Esophagus squamous epithelium (tissue), 5 donors: ENCODE data around the gene KLHL20. TPM values are rescaled to one million over a fixed set of nuclear protein-coding genes. Genes with fewer than 3 reads are reported as not detected.
"Not testable (repeated sequence)": the region's sequence is repeated elsewhere in the genome, so short reads cannot be mapped to it uniquely, and the experiment has no call there.

ENCODE experiments used
- DNase-seq: peaks from one replicate; lab custom pipeline; 2025; lab: John Stamatoyannopoulos, UW
- H3K27ac ChIP-seq, 4 donors: fragments of 200-600 bp; sonication (generic); one replicate each; pipeline ENCODE4 v1.5.1; 2016 to 2019; ENCODE audit warnings: mild to moderate bottlenecking in 1 of 4
- H3K27me3 ChIP-seq, 4 donors: fragments of 200-600 bp; sonication (generic); 1 replicate in 3 of 4; 2 replicates in 1 of 4; pipeline versions ENCODE4 v1.5.1 to v1.6.0; 2017 to 2021; ENCODE audit warnings: antibody characterized with exemption in 1 of 4
- H3K36me3 ChIP-seq, 3 donors: fragments of 200-600 bp; sonication (generic); one replicate each; pipeline ENCODE4 v1.5.1; 2016 to 2019
- H3K4me1 ChIP-seq, 3 donors: fragments of 200-600 bp; sonication (generic); one replicate each; pipeline ENCODE4 v1.5.1; 2017 to 2019
- H3K4me3 ChIP-seq, 4 donors: fragments of 200-600 bp; sonication (generic); 1 replicate in 3 of 4; 2 replicates in 1 of 4; pipeline ENCODE4 v1.5.1; 2016 to 2019; ENCODE audit warnings: mild to moderate bottlenecking in 2 of 4, moderate library complexity in 1 of 4
- H3K9me3 ChIP-seq, 3 donors: fragments of 200-600 bp; sonication (generic); one replicate each; pipeline ENCODE4 v1.5.1; 2016 to 2019
- CTCF ChIP-seq, 6 experiments: fragments of 450-650 bp in 4 of 6; fragments of 200-600 bp in 2 of 6; sonication (generic) in 2 of 6; IDR thresholded peaks; one replicate each; pipeline ENCODE4 v1.5.1; 2016 to 2019; ENCODE audit warnings: antibody characterized with exemption in 6 of 6, mild to moderate bottlenecking in 4 of 6, moderate library complexity in 4 of 6
- POLR2A ChIP-seq, 4 donors: fragments of 450-650 bp; IDR thresholded peaks; one replicate each; pipeline ENCODE4 v1.6.1; 2017; ENCODE audit warnings: antibody characterized with exemption in 4 of 4, mild to moderate bottlenecking in 4 of 4, moderate library complexity in 3 of 4
- WGBS, 2 donors: methylation state at CpG; one replicate each; pipeline ENCODE4 v1.1.5; 2018; 5-methylcytosine and 5-hydroxymethylcytosine counted together
- intact Hi-C: fragments of 100-400 bp; cut with DNase I; formaldehyde crosslinking; loops from one replicate; pipeline ENCODE4 v1.15.0; 2022
- total RNA-seq, 4 donors: library from RNA; depleted of rRNA; stranded (reverse); fragments of >200 nt; gene quantifications; one replicate each; pipeline ENCODE4 v1.1.0, GENCODE V29; 2016
- donor health status: DM: yes; HTN: yes; CAD: no.

The KLHL20 gene
- total RNA-seq, 4 donors from 2014 or later: 11.8 to 33.0 (median 24.0) TPM

- Histone ChIP-seq H3K4me3 (peak overlapping the region; percentile 66 to 84 (median 78)), H3K27ac (peak overlapping the region; percentile 91 to 96 (median 92)), H3K4me1 (peaks cover 8 to 36% (median 16%) of the 10 kb centered on the region in 3 donors), H3K27me3 (peaks cover 0 to 41% (median 0%) of the 10 kb centered on the region in 4 donors), H3K36me3 (peaks cover 0 to 14% (median 0%) of the 10 kb centered on the region in 3 donors), H3K9me3 (no peaks in the 10 kb centered on the region)
- intact Hi-C loops: no loop called here
- WGBS, 2 donors: 51 to 53% methylated on average over 3 of the region's 3 CpGs
- no peak for DNase-seq
- no peak for TF ChIP-seq CTCF (IDR thresholded peaks at IDR 0.05)
- TF ChIP-seq POLR2A (IDR thresholded peaks at IDR 0.05): no peak
Observed at GRCh38 chr1:173714441-173714758, 381 bp upstream of the KLHL20 start.

DNA sequence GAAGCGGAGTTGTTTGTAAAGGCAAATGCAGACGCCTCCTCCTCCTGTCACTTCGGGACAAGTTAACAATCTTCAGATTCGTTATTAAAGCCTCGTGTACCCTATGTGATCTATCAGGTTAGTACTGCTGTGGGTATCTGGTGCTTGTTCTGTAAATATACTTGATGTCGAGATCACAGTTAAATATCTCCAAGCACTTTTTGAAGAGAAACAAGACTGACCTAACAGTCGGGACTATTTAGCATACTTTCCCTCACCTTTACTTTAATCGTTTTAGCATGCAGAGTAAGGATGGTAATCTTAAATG is 710 bp downstream of the KLHL20 start:
- H3K4me1 ChIP-seq: peaks cover 8 to 36% (median 16%) of the 10 kb centered on the region in 3 donors
- peak overlapping the region; percentile 91 to 96 (median 92) for H3K27ac ChIP-seq
- intact Hi-C loops: no loop called here
- no peaks in the 10 kb centered on the region for H3K9me3 ChIP-seq
- DNase-seq: no peak
- H3K27me3 ChIP-seq: peaks cover 0 to 30% (median 0%) of the 10 kb centered on the region in 4 donors
- 0 to 1% methylated on average over 2 to 8 of the region's 8 CpGs for WGBS, 2 donors
- TF ChIP-seq CTCF (IDR thresholded peaks at IDR 0.05) (no peak), POLR2A (IDR thresholded peaks at IDR 0.05) (no peak)
- H3K36me3 ChIP-seq: peaks cover 0 to 14% (median 0%) of the 10 kb centered on the region in 3 donors
- peak overlapping the region; percentile 66 to 84 (median 78) for H3K4me3 ChIP-seq

DNA sequence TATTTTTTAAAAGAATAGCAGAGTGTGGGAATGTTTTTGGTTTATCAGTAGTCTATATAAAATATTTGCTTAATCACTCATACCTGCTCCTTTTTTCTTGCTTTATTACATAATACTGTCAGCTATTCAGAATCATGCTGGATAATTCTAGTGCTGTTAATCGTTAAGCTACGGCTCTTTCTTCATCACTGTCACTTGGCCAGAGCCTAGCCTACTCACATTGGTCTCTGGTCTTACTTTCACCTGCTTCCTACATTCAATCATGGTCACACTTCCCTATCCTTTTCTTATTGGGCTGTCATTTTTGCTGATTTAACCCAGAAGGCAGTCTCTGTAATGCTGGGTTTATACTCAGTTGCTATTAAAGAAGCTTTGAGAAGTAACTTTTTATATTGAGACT is 2.5 kb downstream of the KLHL20 start:
- H3K36me3 ChIP-seq: peaks cover 0 to 23% (median 0%) of the 10 kb centered on the region in 3 donors
- WGBS, 2 donors: 47 to 69% methylated on average over 2 of the region's 2 CpGs
- no peak for DNase-seq
- H3K4me3 ChIP-seq: no peak overlapping the region
- H3K27ac ChIP-seq: no peak overlapping the region
- H3K27me3 ChIP-seq: peaks cover 0 to 13% (median 0%) of the 10 kb centered on the region in 4 donors
- intact Hi-C loops: no loop called here
- peaks cover 8 to 36% (median 16%) of the 10 kb centered on the region in 3 donors for H3K4me1 ChIP-seq
- TF ChIP-seq POLR2A (IDR thresholded peaks at IDR 0.05): no peak
- TF ChIP-seq CTCF (IDR thresholded peaks at IDR 0.05): no peak
- no peaks in the 10 kb centered on the region for H3K9me3 ChIP-seq

DNA sequence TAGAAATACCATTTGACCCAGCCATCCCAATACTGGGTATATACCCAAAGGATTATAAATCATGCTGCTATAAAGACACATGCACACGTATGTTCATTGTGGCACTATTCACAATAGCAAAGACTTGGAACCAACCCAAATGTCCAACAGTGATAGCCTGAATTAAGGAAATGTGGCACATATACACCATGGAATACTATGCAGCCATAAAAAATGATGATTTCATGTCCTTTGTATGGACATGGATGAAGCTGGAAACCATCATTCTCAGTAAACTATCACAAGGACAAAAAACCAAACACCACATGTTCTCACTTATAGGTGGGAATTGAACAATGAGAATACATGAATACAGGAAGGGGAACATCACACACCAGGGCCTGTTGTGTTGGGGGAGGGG is 16.6 kb downstream of the KLHL20 start:
- H3K27ac ChIP-seq, H3K9me3 ChIP-seq, DNase-seq, H3K4me3 ChIP-seq, H3K4me1 ChIP-seq, H3K27me3 ChIP-seq, intact Hi-C loops: not testable (repeated sequence)
- WGBS, 2 donors: 100% methylated on average over 1 of the region's 1 CpG
- H3K36me3 ChIP-seq: peaks cover 2 to 42% (median 5%) of the 10 kb centered on the region in 3 donors

GRCh38 chr1:173733912-173734311 is 19.1 kb downstream of the KLHL20 start:
- no peak for DNase-seq
- Histone ChIP-seq H3K4me1 (no peaks in the 10 kb centered on the region), H3K9me3 (peaks cover 0 to 6% (median 0%) of the 10 kb centered on the region in 3 donors), H3K27ac (no peak overlapping the region), H3K36me3 (peaks cover 0 to 47% (median 5%) of the 10 kb centered on the region in 3 donors), H3K27me3 (no peaks in the 10 kb centered on the region), H3K4me3 (no peak overlapping the region)
- intact Hi-C loops: no loop called here
- 81 to 89% methylated on average over 9 of the region's 9 CpGs for WGBS, 2 donors
- TF ChIP-seq POLR2A (IDR thresholded peaks at IDR 0.05) (no peak), CTCF (IDR thresholded peaks at IDR 0.05) (no peak)

DNA sequence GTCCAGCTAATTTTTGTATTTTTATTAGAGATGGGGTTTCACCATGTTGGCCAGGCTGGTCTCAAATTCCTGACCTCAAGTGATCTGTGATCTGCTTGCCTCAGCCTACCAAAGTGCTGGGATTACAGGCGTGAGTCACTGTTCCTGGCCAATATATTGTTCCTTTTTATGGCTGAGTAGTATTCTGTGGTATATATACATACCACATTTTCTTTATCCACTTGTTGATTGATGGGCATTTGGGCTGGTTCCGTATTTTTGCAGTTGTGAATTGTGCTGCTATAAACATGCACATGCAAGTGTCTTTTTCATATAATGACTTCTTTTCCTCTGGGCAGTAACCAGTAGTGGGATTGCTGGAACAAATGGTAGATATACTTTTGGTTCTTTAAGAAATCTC is 21.3 kb downstream of the KLHL20 start:
- peaks cover 0 to 56% (median 5%) of the 10 kb centered on the region in 3 donors for H3K36me3 ChIP-seq
- 90 to 94% methylated on average over 2 of the region's 2 CpGs for WGBS, 2 donors

More for the DNA sequence above, 21.3 kb downstream of the KLHL20 start:
- H3K27me3 ChIP-seq, DNase-seq, H3K4me3 ChIP-seq, intact Hi-C loops, H3K4me1 ChIP-seq, H3K9me3 ChIP-seq, H3K27ac ChIP-seq: not testable (repeated sequence)
